WTC11 (cell line): ENCODE data around the gene ZNF514.

ENCODE experiments used
- FOXJ3 ChIP-seq: sonication (generic); formaldehyde crosslinking; IDR thresholded peaks from 2 replicates; pipeline ENCODE4 v1.9.0; 2021; ENCODE audit warnings: missing genetic modification reagents, mild to moderate bottlenecking, borderline replicate concordance
- USF1 ChIP-seq: sonication (generic); formaldehyde crosslinking; IDR thresholded peaks from 2 replicates; pipeline ENCODE4 v1.8.0; 2022; ENCODE audit warnings: mild to moderate bottlenecking, missing genetic modification reagents
- TF ChIP-seq, protein P1 (sequence below): sonication (generic); formaldehyde crosslinking; IDR thresholded peaks from 2 replicates; pipeline ENCODE4 v1.8.0; 2022; ENCODE audit warnings: mild to moderate bottlenecking, missing genetic modification reagents

DNA sequence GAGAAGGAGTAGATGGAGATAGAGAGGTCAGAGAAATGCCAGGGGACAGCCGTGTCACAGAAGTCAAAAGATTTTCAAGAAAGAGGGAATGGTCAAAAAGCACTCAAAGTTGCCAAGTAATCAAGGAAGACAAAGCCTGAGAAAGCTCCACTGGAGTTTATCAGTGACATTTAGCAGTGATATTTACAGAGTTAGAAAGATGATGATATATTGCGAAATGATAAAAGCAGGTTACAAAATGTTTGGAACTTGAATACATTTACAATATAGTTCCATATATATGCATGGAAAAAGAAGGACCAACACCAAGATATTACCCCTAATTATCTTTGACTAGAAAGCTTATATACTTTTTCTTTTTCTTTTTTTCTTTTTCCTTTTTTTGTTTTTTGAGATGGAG, 26.3 kb upstream of the ZNF514 start:
- TF ChIP-seq, protein P1, sequence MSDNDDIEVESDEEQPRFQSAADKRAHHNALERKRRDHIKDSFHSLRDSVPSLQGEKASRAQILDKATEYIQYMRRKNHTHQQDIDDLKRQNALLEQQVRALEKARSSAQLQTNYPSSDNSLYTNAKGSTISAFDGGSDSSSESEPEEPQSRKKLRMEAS = no peak
- TF ChIP-seq USF1 (CRISPR knock-in tag) (no peak), FOXJ3 (CRISPR knock-in tag) (no peak)
